K562 (cell line): ENCODE measurements around the gene FGGY. TPM values are rescaled to one million over a fixed set of nuclear protein-coding genes. Genes with fewer than 3 reads are reported as not detected.

Experiments used
- ATAC-seq: fragments of 200-7000 bp; cut with Tn5 transposase; 3 replicates; pipeline ENCODE4 v1.9.1; 2020; ENCODE audit warnings: moderate library complexity
- BruUV-seq: library from RNA; stranded (reverse); fragments of 400-500 nt; replicated peaks from 2 replicates; lab custom pipeline; 2021; lab: Mats Ljungman, UMichigan
- CTCF ChIA-PET: fragments of 300-600 bp; formaldehyde crosslinking; extraction: SDS; loops from one replicate; lab custom pipeline; 2021; ENCODE audit warnings: low intra/inter-chr PET ratio; lab: Yijun Ruan, JAX
- POLR2A ChIA-PET: fragments of 300-600, 350-650 bp; sonication (Branson Sonifier 250); formaldehyde crosslinking; extraction: SDS; loops from one replicate; lab custom pipeline; 2021; ENCODE audit warnings: antibody characterized with exemption, inconsistent platforms; lab: Yijun Ruan, JAX
- DNase-seq, 4 experiments: peaks; one replicate each; pipeline versions ENCODE4 v3.0.0 to v3.0.0-alpha.2; 2011 to 2018; ENCODE audit warnings: low spot score in 3 of 4, mixed read lengths in 3 of 4; ENCODE audit errors: extremely low read depth in 1 of 4
- FAIRE-seq: peaks from 2 replicates; lab custom pipeline; 2011; peaks lifted over from hg19 to GRCh38; lab: Jason Lieb, UNC
- H2AFZ ChIP-seq: 2 replicates; pipeline ENCODE4 v1.6.0; 2011; ENCODE audit warnings: low read depth, low read length, control low read depth, inconsistent platforms
- H3K27ac ChIP-seq: fragments of 200-600 bp; 3 replicates; pipeline ENCODE4 v1.8.0; 2011; ENCODE audit warnings: low read depth, mild to moderate bottlenecking, control low read depth, inconsistent platforms, low read length, moderate library complexity, mixed read lengths; ENCODE audit errors: extremely low read depth
- H3K27me3 ChIP-seq, 2 experiments: fragments of 300-600 bp in 1 of 2; 2 replicates in 1 of 2; 3 replicates in 1 of 2; pipeline versions ENCODE4 v1.6.0 to v1.8.0; 2011; ENCODE audit warnings: inconsistent platforms in 2 of 2, low read length in 2 of 2, mild to moderate bottlenecking in 1 of 2, mixed read lengths in 1 of 2, moderate library complexity in 1 of 2; ENCODE audit not compliant: control insufficient read depth in 2 of 2, insufficient read depth in 2 of 2
- H3K36me3 ChIP-seq: fragments of 300-600 bp; 3 replicates; pipeline ENCODE4 v1.8.0; 2011; ENCODE audit warnings: mild to moderate bottlenecking, low read length, inconsistent platforms; ENCODE audit not compliant: control insufficient read depth, insufficient read depth
- H3K4me1 ChIP-seq, 2 experiments: fragments of 200-600 bp in 1 of 2; replicated peaks in 1 of 2; 2 replicates in 1 of 2; 3 replicates in 1 of 2; pipeline versions ENCODE4 v1.5.1 to v1.8.0; 2011; ENCODE audit warnings: inconsistent platforms in 2 of 2, low read length in 2 of 2, mild to moderate bottlenecking in 1 of 2, mixed read lengths in 1 of 2, moderate library complexity in 1 of 2; ENCODE audit not compliant: control insufficient read depth in 2 of 2, insufficient read depth in 2 of 2
- H3K4me2 ChIP-seq: 2 replicates; pipeline ENCODE4 v1.6.1; 2011; ENCODE audit warnings: low read length, control low read depth, inconsistent platforms, mixed read lengths; ENCODE audit not compliant: insufficient read depth
- H3K4me3 ChIP-seq: fragments of 200-600 bp; sonication (generic), shearing (Covaris generic); 2 replicates; pipeline ENCODE4 v1.5.1; 2016; ENCODE audit warnings: control low read depth, inconsistent platforms
- H3K79me2 ChIP-seq: fragments of 200-600 bp; 3 replicates; pipeline ENCODE4 v1.8.0; 2011; ENCODE audit warnings: low read length, inconsistent platforms; ENCODE audit not compliant: control insufficient read depth, insufficient read depth
- H3K9ac ChIP-seq, 2 experiments: 2 replicates each; pipeline versions ENCODE4 v1.6.0 to v1.6.1; 2011; ENCODE audit warnings: low read depth in 2 of 2, low read length in 2 of 2, control low read depth in 1 of 2, inconsistent platforms in 1 of 2, mild to moderate bottlenecking in 1 of 2, mixed read lengths in 1 of 2; ENCODE audit not compliant: insufficient read depth in 1 of 2
- H3K9me1 ChIP-seq: one replicate; pipeline ENCODE4 v1.6.0; 2011; ENCODE audit warnings: inconsistent platforms, mild to moderate bottlenecking, low read length, moderate library complexity; ENCODE audit not compliant: control insufficient read depth, insufficient read depth
- H3K9me3 ChIP-seq: replicated peaks from 2 replicates; pipeline ENCODE4 v1.5.1; 2011; ENCODE audit warnings: low read depth, low read length, inconsistent platforms; ENCODE audit not compliant: control insufficient read depth, insufficient read depth
- H4K20me1 ChIP-seq: replicated peaks from 2 replicates; pipeline ENCODE4 v1.6.1; 2011; ENCODE audit warnings: low read length, inconsistent platforms, mixed read lengths; ENCODE audit not compliant: control insufficient read depth, insufficient read depth
- ATF6 ChIP-seq: sonication (generic); formaldehyde crosslinking; IDR thresholded peaks from 2 replicates; pipeline ENCODE4 v1.4.0; 2020; ENCODE audit warnings: mild to moderate bottlenecking, missing genetic modification reagents
- BHLHE40 ChIP-seq: IDR thresholded peaks from 2 replicates; pipeline ENCODE4 v1.6.1; 2011; ENCODE audit warnings: low read length, improper control_type of control experiment
- COPS2 ChIP-seq: fragments of 450-650 bp; conservative IDR thresholded peaks from 2 replicates; pipeline ENCODE4 v1.6.1; 2016; ENCODE audit warnings: mild to moderate bottlenecking, moderate library complexity
- E2F5 ChIP-seq: sonication (generic); formaldehyde crosslinking; IDR thresholded peaks from 2 replicates; pipeline ENCODE4 v1.8.0; 2022; ENCODE audit warnings: mild to moderate bottlenecking, missing genetic modification reagents
- ESRRA ChIP-seq: fragments of 450-650 bp; IDR thresholded peaks from 2 replicates; pipeline ENCODE4 v1.6.1; 2014; ENCODE audit warnings: low read depth, mild to moderate bottlenecking, moderate library complexity, borderline replicate concordance
- MLX ChIP-seq, 2 experiments: fragments of 450-650 bp in 1 of 2; sonication (generic) in 1 of 2; formaldehyde crosslinking; conservative IDR thresholded peaks; 2 replicates each; pipeline versions ENCODE4 v1.4.0 to v1.8.1; 2020 to 2022; ENCODE audit warnings: mild to moderate bottlenecking in 1 of 2, missing genetic modification reagents in 1 of 2
- ZBTB7A ChIP-seq: IDR thresholded peaks from 2 replicates; pipeline ENCODE4 v1.6.1; 2011; ENCODE audit warnings: low read depth, mild to moderate bottlenecking, low read length, moderate library complexity, borderline replicate concordance; ENCODE audit not compliant: control insufficient read depth
- ZNF408 ChIP-seq: fragments of 250-450 bp; sonication (Bioruptor Pico); IDR thresholded peaks from 2 replicates; pipeline ENCODE4 v1.4.0; 2020; ENCODE audit warnings: low read depth, mild to moderate bottlenecking, moderate library complexity
- ZNF717 ChIP-seq: fragments of 250-450 bp; sonication (Bioruptor Pico); IDR thresholded peaks from 2 replicates; pipeline ENCODE4 v1.5.0; 2021
- WGBS: fragments of 100-300 bp; shearing (Covaris generic); methylation state at CpG from one replicate; pipeline ENCODE4 v1.1.6; 2016; ENCODE audit warnings: low coverage, mixed read lengths; ENCODE audit not compliant: insufficient coverage; ENCODE audit errors: missing lambda C conversion rate; 5-methylcytosine and 5-hydroxymethylcytosine counted together
- in situ Hi-C: fragments of 300-500 bp; cut with MboI; formaldehyde crosslinking; loops from 4 replicates; pipeline ENCODE4 v1.15.0; 2018; ENCODE audit warnings: inconsistent platforms, mixed read lengths
- intact Hi-C: fragments of 100-400 bp; cut with micrococcal nuclease; formaldehyde crosslinking; loops from 2 replicates; pipeline ENCODE4 v1.14.2; 2022
- polyA plus RNA-seq, 8 experiments: library from polyadenylated mRNA; depleted of rRNA in 4 of 8; stranded (reverse) in 5 of 8; unstranded in 3 of 8; fragments of >200 nt; fragmentation: Nextera tagmentation in 2 of 8; fragmentation: Illumina TruSeq in 1 of 8; extraction: Ambion mirVana in 2 of 8; extraction: Trizol in 1 of 8; gene quantifications; 2 replicates each; pipeline versions ENCODE4 v1.2.1 to v1.2.3, GENCODE V29; 2011 to 2014; ENCODE audit warnings: inconsistent platforms in 1 of 8, missing spikeins in 1 of 8
- total RNA-seq, 7 experiments: library from RNA; depleted of rRNA in 6 of 7; stranded (reverse); fragments of >200 nt in 6 of 7; fragmentation: Illumina TruSeq in 2 of 7; extraction: Trizol in 2 of 7; gene quantifications; 2 replicates each; pipeline versions ENCODE4 v1.2.1 to v1.2.3, GENCODE V29; 2011 to 2021; ENCODE audit warnings: low replicate concordance in 1 of 7

The FGGY gene
- total and polyA plus RNA-seq, 9 of the 15 experiments (the other 6 are each of a cell fraction or from before 2014, with no cell fraction given) = 9.7 to 19.2 (median 12.6) TPM

- ChIA-PET CTCF (no interaction called here), POLR2A (interaction anchor here (0.6 to 1.0 kb wide), 3 partner anchors 62 to 1011 kb away, joined by 3 read pairs; no protein-coding TSS in a partner anchor)
- ATAC-seq (no peak), DNase-seq (no peak), FAIRE-seq (no peak)
- intact Hi-C loops (no loop called here), in situ Hi-C loops (loop anchor here (10.0 to 25.0 kb wide), 2 partner anchors 1022 to 1255 kb away; no protein-coding TSS in a partner anchor)
- TF ChIP-seq MLX (CRISPR knock-in tag; conservative IDR thresholded peaks at IDR 0.05) (no peak), ATF6 (CRISPR knock-in tag) (no peak), ZNF717 (no peak), ZNF408 (no peak), ZBTB7A (no peak), COPS2 (no peak), ESRRA (no peak), BHLHE40 (no peak), E2F5 (no peak)
- Histone ChIP-seq H3K4me1 (peaks cover 0 to 7% of the 10 kb centered on the region in 2 experiments; a peak in 1 of 5 replicates), H3K36me3 (no peaks in the 10 kb centered on the region), H3K9me1 (no peaks in the 10 kb centered on the region), H3K4me2 (no peak overlapping the region), H3K27ac (no peak overlapping the region), H3K79me2 (no peaks in the 10 kb centered on the region), H3K9ac (no peak overlapping the region), H3K9me3 (no peaks in the 10 kb centered on the region), H2AFZ (no peak overlapping the region), H3K4me3 (no peak overlapping the region), H3K27me3 (peaks cover 5 to 11% of the 10 kb centered on the region in 2 experiments; a peak in 2 of 5 replicates), H4K20me1 (no peaks in the 10 kb centered on the region)
- 0% methylated on average over 2 of the region's 2 CpGs for WGBS
- BruUV-seq = no TSS peak
These were observed 470.2 kb downstream of the FGGY start for GRCh38 chr1:59767119-59767518.
